ENCODE data around the gene LTBP1. TPM values are rescaled to one million over a fixed set of nuclear protein-coding genes. Genes with fewer than 3 reads are reported as not detected.

The LTBP1 gene
- total RNA-seq, 4 donors from 2014 or later, result 15.8 to 56.7 (median 28.3) TPM

DNA sequence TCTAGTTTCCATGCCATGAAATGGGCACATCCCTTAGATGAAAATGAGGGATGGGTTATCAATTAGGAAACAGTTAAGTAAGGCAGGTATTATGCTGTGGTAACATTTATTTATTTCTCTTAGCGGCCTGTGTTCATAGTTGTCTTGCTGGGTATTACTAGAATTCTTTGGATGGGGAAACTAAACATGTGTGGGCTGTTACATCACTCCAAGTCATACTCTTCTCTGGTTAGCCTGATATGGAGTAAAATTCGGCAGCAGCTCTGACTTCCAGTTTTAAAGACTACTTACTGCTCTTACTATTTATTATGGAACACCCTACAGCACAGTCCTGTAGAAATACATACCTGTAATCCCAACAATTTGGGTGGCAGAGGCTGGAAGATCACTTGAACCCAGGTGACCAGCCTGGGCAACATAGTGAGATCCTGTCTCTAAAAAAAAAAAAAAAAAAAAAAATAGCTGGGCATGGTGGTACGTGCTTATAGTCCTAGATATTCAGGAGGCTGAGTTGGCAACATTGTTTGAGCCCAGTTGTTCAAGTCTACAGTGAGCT lies 496.6 kb downstream of the LTBP1 start:
- no peak overlapping the region for H3K27ac ChIP-seq
- no peak for TF ChIP-seq POLR2A (IDR thresholded peaks at IDR 0.05)
- TF ChIP-seq, protein P1, sequence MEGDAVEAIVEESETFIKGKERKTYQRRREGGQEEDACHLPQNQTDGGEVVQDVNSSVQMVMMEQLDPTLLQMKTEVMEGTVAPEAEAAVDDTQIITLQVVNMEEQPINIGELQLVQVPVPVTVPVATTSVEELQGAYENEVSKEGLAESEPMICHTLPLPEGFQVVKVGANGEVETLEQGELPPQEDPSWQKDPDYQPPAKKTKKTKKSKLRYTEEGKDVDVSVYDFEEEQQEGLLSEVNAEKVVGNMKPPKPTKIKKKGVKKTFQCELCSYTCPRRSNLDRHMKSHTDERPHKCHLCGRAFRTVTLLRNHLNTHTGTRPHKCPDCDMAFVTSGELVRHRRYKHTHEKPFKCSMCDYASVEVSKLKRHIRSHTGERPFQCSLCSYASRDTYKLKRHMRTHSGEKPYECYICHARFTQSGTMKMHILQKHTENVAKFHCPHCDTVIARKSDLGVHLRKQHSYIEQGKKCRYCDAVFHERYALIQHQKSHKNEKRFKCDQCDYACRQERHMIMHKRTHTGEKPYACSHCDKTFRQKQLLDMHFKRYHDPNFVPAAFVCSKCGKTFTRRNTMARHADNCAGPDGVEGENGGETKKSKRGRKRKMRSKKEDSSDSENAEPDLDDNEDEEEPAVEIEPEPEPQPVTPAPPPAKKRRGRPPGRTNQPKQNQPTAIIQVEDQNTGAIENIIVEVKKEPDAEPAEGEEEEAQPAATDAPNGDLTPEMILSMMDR (IDR thresholded peaks at IDR 0.05), result no peak
- TF ChIP-seq EP300 (IDR thresholded peaks at IDR 0.05; ENCODE audit: low read depth), result no peak
- no peak for TF ChIP-seq POLR2AphosphoS5 (IDR thresholded peaks at IDR 0.05)
- WGBS, 2 donors (ENCODE audit: low coverage in 1 of 2), result 72 to 74% methylated on average over 3 of the region's 3 CpGs
- no peaks in the 10 kb centered on the region for H3K27me3 ChIP-seq
- intact Hi-C loops (cut with DNase I; ENCODE audit: low total_unique reads), result no loop called here
- no peaks in the 10 kb centered on the region for H3K4me1 ChIP-seq
- no peaks in the 10 kb centered on the region for H3K36me3 ChIP-seq
- no peak for DNase-seq
- no peak overlapping the region for H3K4me3 ChIP-seq
- no peaks in the 10 kb centered on the region for H3K9me3 ChIP-seq
- in situ Hi-C loops (cut with MboI; ENCODE audit: low pct_ligation_motif_present in 1 of 4, low pct_unique_long_range_greater_than_20kb in 1 of 4, low sequenced_read_pairs in 3 of 4), result no loop called here

DNA sequence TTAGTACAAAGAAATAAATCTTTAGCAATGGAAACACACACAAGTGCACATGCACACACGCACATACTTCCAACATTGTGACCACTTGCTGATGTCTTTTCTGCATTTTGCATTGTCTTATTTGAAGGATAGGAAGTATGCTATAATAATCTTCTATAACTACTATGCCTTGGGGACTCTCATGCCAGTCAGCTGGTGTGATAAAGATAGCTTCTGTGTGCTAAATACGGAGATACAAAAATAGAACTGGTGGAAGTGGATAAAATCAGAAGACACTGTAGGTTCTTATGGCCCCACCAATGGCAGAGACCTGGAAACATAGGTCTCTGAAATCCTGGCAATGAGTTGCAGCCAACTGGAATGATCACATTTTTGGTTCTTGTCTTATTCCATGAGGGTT lies 498.2 kb downstream of the LTBP1 start:
- WGBS, 2 donors (ENCODE audit: low coverage in 1 of 2), result 82 to 86% methylated on average over 2 of the region's 2 CpGs
- no peak for DNase-seq
- intact Hi-C loops (cut with DNase I; ENCODE audit: low total_unique reads), result no loop called here
- no peak overlapping the region for H3K4me3 ChIP-seq
- H3K27me3 ChIP-seq, result no peaks in the 10 kb centered on the region
- TF ChIP-seq, protein P1 (IDR thresholded peaks at IDR 0.05), result no peak
- TF ChIP-seq POLR2AphosphoS5 (IDR thresholded peaks at IDR 0.05) (no peak), POLR2A (IDR thresholded peaks at IDR 0.05) (no peak), EP300 (IDR thresholded peaks at IDR 0.05; ENCODE audit: low read depth) (no peak)
- H3K9me3 ChIP-seq, result no peaks in the 10 kb centered on the region
- in situ Hi-C loops (cut with MboI; ENCODE audit: low pct_ligation_motif_present in 1 of 4, low pct_unique_long_range_greater_than_20kb in 1 of 4, low sequenced_read_pairs in 3 of 4), result no loop called here
- H3K27ac ChIP-seq, result no peak overlapping the region
- no peaks in the 10 kb centered on the region for H3K36me3 ChIP-seq
- H3K4me1 ChIP-seq, result no peaks in the 10 kb centered on the region

DNA sequence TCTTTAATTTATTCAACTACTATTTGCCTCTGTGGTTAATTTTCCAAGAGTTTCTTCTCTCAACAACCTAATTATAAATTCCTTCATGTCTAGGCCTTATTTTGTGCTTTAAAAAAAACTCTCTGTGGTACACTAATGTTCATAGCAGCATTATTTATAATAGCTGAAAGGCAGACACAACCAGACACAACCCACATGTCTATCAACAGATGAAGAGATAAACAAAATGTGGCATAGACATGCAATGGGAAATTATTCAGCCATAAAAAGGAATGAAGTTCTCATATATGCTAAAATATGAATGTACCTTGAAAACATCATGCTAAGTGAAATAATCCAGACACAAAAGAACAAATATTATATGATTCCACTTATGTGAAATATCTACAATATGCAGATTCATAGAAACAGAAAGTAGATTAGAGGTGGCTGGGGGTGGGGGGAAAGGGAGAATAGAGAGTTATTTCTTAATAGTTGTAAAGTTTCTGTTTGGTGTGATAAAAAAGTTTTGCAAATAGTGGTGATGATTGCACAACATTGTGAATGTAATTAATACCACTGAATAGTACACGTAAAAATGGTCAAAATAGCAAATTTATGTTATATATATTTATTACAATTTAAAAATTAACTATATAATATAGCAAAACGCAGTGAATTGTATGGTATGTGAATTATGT lies 501.6 kb downstream of the LTBP1 start:
- Histone ChIP-seq H3K4me3 (no peak overlapping the region), H3K36me3 (no peaks in the 10 kb centered on the region), H3K9me3 (no peaks in the 10 kb centered on the region), H3K27me3 (no peaks in the 10 kb centered on the region), H3K4me1 (no peaks in the 10 kb centered on the region), H3K27ac (no peak overlapping the region)
- DNase-seq, result no peak
- in situ Hi-C loops (cut with MboI; ENCODE audit: low pct_ligation_motif_present in 1 of 4, low pct_unique_long_range_greater_than_20kb in 1 of 4, low sequenced_read_pairs in 3 of 4) (no loop called here), intact Hi-C loops (cut with DNase I; ENCODE audit: low total_unique reads) (no loop called here)
- TF ChIP-seq, protein P1 (IDR thresholded peaks at IDR 0.05), result no peak
- no peak for TF ChIP-seq POLR2A (IDR thresholded peaks at IDR 0.05)
- no peak for TF ChIP-seq EP300 (IDR thresholded peaks at IDR 0.05; ENCODE audit: low read depth)
- no peak for TF ChIP-seq POLR2AphosphoS5 (IDR thresholded peaks at IDR 0.05)
- 58 to 66% methylated on average over 2 of the region's 2 CpGs for WGBS, 2 donors (ENCODE audit: low coverage in 1 of 2)

Small RNA genes lying within 50 kb of the gene (small RNA-seq; reads per million reads assigned to genes)
- gene RF00019 (0 reads per million in 4 donors), gene RNA5SP91 (0 reads per million in 4 donors), gene RNA5SP92 (0 reads per million in 4 donors)

Measured in transverse colon (tissue), 4 donors.